HG03439 (cell line): ENCODE results near the gene RAP1GAP.

Experiments used
- ATAC-seq: cut with Tn5 transposase; IDR thresholded peaks from one replicate; pipeline ENCODE4 v1.9.1; 2021; ENCODE audit warnings: mild to moderate bottlenecking, moderate library complexity; ENCODE audit not compliant: unreplicated experiment

Gene RAP1GAP

DNA sequence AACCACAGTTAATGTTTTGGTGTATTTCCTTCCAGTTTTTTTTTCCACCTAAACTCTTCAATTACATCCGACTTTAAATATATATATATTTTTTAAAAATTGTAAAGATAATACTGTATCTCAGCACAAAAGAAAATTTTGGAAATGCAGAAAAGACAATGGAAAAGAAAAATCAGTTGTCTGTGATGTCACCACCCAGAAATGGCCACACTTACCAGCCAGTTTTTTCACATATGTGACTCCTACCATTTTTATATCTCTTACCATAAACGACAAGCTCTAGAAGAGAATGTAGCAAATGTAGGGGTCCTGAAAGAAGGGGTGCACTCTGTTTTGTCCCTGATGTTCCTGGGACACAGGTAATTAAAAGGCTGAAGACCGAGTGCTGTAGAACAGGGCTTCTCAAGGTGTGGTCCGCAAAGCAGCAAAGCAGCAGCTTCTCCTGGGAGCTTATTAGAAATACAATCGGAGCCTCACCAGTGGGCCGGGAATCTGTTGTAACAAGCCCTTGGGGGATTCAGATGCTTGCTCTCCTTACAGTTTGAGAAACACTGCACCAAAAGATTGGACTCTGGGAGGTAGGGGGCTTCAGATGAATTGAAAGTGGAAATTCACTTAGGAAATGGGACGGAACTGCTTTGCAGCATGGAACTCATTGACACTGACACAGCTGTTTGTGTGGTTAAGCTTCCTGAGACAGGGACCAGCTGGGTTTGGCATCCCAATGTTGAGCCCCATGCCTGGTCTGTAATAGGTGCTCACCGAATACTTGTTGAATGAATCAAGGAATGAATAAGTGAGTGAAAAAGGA lies 115.8 kb downstream of the RAP1GAP start:
- no peak for ATAC-seq

- ATAC-seq: no peak
Measured at GRCh38 chr1:21552715-21553114, 116.4 kb downstream of the RAP1GAP start.

DNA sequence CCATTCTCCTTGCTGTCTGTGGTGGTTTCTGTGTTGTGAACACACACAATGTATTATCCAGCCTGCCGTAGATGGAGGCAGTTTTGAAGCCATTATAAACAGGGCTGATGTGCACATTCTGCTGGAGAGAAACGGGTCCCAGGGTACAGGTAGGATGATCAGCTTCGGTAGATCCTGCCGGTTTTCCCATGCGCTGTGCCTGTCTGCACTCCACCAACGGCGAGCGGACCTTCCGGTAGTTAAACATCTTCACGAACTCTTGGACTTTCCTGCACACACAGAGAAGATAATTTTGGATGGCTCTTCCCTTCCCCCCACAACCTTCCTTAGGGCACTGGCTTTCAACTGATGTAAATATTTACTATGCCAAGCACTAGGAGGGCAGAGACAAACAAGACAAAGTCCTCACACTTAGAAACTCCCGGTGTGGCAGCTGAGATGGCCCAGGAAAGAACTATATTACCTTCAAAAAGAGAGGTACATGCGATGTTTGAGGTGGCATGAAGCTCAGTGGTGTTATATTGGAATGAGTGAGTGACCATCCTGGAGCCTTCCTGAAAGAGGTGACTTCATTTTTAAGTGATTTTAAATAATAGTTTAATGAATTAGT lies 118.2 kb downstream of the RAP1GAP start:
- no peak for ATAC-seq

- ATAC-seq: no peak
Measured at GRCh38 chr1:21550097-21550496, 119.1 kb downstream of the RAP1GAP start.

- ATAC-seq: no peak
Measured at GRCh38 chr1:21547876-21548275, 121.3 kb downstream of the RAP1GAP start.
